PC-9 (cell line): ENCODE measurements around the gene CACNA2D4. TPM values are rescaled to one million over a fixed set of nuclear protein-coding genes. Genes with fewer than 3 reads are reported as not detected.

Experiments used
- BruUV-seq: library from RNA; stranded (reverse); fragments of 400-500 nt; replicated peaks from 2 replicates; lab custom pipeline; 2021; lab: Mats Ljungman, UMichigan
- CTCF ChIA-PET: fragments of 300-600 bp; sonication (Branson Sonifier 250); formaldehyde crosslinking; loops from one replicate; lab custom pipeline; 2022; ENCODE audit warnings: antibody characterized with exemption; lab: Charles Lee
- POLR2A ChIA-PET: fragments of 300-600 bp; sonication (Branson Sonifier 250); formaldehyde crosslinking; loops from one replicate; lab custom pipeline; 2022; ENCODE audit warnings: antibody characterized with exemption; ENCODE audit not compliant: unreplicated experiment; lab: Charles Lee
- DNase-seq, 2 experiments: peaks; one replicate each; pipeline versions ENCODE4 v3.0.0 to v3.0.0-alpha.2; 2015 to 2022; ENCODE audit warnings: mixed read lengths in 1 of 2
- H2AFZ ChIP-seq: fragments of 200-600 bp; sonication (generic); 2 replicates; pipeline ENCODE4 v1.8.1; 2017; ENCODE audit warnings: antibody characterized with exemption
- H3F3A ChIP-seq: fragments of 200-600 bp; sonication (generic); 2 replicates; pipeline ENCODE4 v1.8.1; 2017; ENCODE audit warnings: antibody characterized with exemption, mild to moderate bottlenecking, low read depth; ENCODE audit not compliant: insufficient read depth
- H3K27ac ChIP-seq: fragments of 200-600 bp; sonication (generic); 2 replicates; pipeline ENCODE4 v1.6.1; 2016; ENCODE audit warnings: mixed run types
- H3K27me3 ChIP-seq: fragments of 200-600 bp; sonication (generic); 2 replicates; pipeline ENCODE4 v1.6.1; 2016; ENCODE audit warnings: low read depth, mixed run types; ENCODE audit not compliant: insufficient read depth
- H3K36me3 ChIP-seq: fragments of 200-600 bp; sonication (generic); 2 replicates; pipeline ENCODE4 v1.6.1; 2016; ENCODE audit warnings: low read depth, mixed run types
- H3K4me1 ChIP-seq: fragments of 200-600 bp; sonication (generic); replicated peaks from 2 replicates; pipeline ENCODE4 v1.6.1; 2016; ENCODE audit warnings: mixed run types; ENCODE audit not compliant: insufficient read depth
- H3K4me2 ChIP-seq: fragments of 200-600 bp; sonication (generic); 2 replicates; pipeline ENCODE4 v1.6.1; 2017; ENCODE audit warnings: mixed run types
- H3K4me3 ChIP-seq: fragments of 200-600 bp; sonication (generic); 2 replicates; pipeline ENCODE4 v1.6.1; 2016; ENCODE audit warnings: mixed run types
- H3K79me2 ChIP-seq: fragments of 200-600 bp; sonication (generic); 2 replicates; pipeline ENCODE4 v1.6.1; 2017; ENCODE audit warnings: low read depth, mixed run types
- H3K9me2 ChIP-seq: fragments of 200-600 bp; sonication (generic); 2 replicates; pipeline ENCODE4 v1.8.1; 2017; ENCODE audit warnings: mild to moderate bottlenecking; ENCODE audit not compliant: insufficient read depth
- H3K9me3 ChIP-seq: fragments of 200-600 bp; sonication (generic); 2 replicates; pipeline ENCODE4 v1.8.1; 2016; ENCODE audit warnings: low read depth; ENCODE audit not compliant: insufficient read depth
- H4K20me1 ChIP-seq: fragments of 200-600 bp; sonication (generic); 2 replicates; pipeline ENCODE4 v1.8.1; 2017; ENCODE audit not compliant: insufficient read depth
- CTCF ChIP-seq: fragments of 200-600 bp; sonication (generic); conservative IDR thresholded peaks from 2 replicates; pipeline ENCODE4 v1.6.1; 2017; ENCODE audit warnings: mixed run types, antibody characterized with exemption, mild to moderate bottlenecking, moderate library complexity
- EZH2 ChIP-seq: fragments of 200-600 bp; sonication (generic); IDR thresholded peaks from 2 replicates; pipeline ENCODE4 v1.8.0; 2017; ENCODE audit warnings: antibody characterized with exemption, low read depth
- intact Hi-C: fragments of 100-400 bp; cut with micrococcal nuclease; formaldehyde crosslinking; loops from one replicate; pipeline ENCODE4 v1.10.0; 2022; ENCODE audit not compliant: unreplicated experiment
- total RNA-seq: library from RNA; stranded (reverse); gene quantifications from 2 replicates; pipeline ENCODE4 v1.2.3, GENCODE V29; 2021

Gene CACNA2D4
- total RNA-seq, 1 experiment from 2014 or later = not detected

DNA sequence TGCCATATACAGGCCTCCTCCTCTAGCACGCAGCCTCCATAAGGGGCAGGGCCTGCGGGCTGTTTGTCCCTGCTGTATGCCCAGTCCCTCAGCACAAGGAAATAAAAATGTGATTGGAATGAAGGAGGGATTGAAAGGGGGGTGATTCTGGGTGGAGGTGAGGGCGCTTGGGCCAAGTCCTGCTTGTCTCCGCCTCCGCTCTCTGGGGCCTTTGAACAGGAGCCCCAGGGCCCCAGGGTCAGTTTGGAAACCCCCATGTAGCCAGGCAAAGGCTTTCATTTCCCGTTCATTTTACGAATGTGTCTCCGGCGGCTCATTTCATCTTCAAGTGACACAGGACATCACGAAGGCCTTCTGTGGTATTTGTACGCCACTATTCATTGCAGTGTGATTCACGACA is 4.5 kb upstream of the CACNA2D4 start:
- ChIA-PET CTCF (no interaction called here), POLR2A (no interaction called here)
- no TSS peak for BruUV-seq

GRCh38 chr12:1922075-1922709 is 3.7 kb upstream of the CACNA2D4 start:
- Histone ChIP-seq H3K27ac (no peak overlapping the region), H3K79me2 (no peaks in the 10 kb centered on the region), H4K20me1 (no peaks in the 10 kb centered on the region), H3F3A (no peaks in the 10 kb centered on the region), H3K27me3 (peaks cover 90% of the 10 kb centered on the region), H3K4me1 (no peaks in the 10 kb centered on the region), H3K9me3 (no peaks in the 10 kb centered on the region), H3K4me2 (no peak overlapping the region), H3K4me3 (no peak overlapping the region), H3K36me3 (no peaks in the 10 kb centered on the region), H2AFZ (no peak overlapping the region), H3K9me2 (no peaks in the 10 kb centered on the region)
- TF ChIP-seq EZH2 (no peak), CTCF (no peak)
- DNase-seq = no peak
- no TSS peak for BruUV-seq
- intact Hi-C loops = no loop called here
- CTCF ChIA-PET = no interaction called here
- POLR2A ChIA-PET = no interaction called here

More for the DNA sequence above, 4.5 kb upstream of the CACNA2D4 start:
- H3K36me3 ChIP-seq = no peaks in the 10 kb centered on the region
- no peaks in the 10 kb centered on the region for H3K79me2 ChIP-seq
- H3K9me2 ChIP-seq = no peaks in the 10 kb centered on the region
- TF ChIP-seq CTCF (no peak), EZH2 (no peak)
- H3K4me3 ChIP-seq = no peak overlapping the region
- H3K4me1 ChIP-seq = no peaks in the 10 kb centered on the region
- intact Hi-C loops = no loop called here
- DNase-seq = no peak
- no peaks in the 10 kb centered on the region for H4K20me1 ChIP-seq
- H3K27me3 ChIP-seq = peaks cover 90% of the 10 kb centered on the region
- no peak overlapping the region for H3K27ac ChIP-seq
- no peaks in the 10 kb centered on the region for H3K9me3 ChIP-seq
- H2AFZ ChIP-seq = no peak overlapping the region
- no peaks in the 10 kb centered on the region for H3F3A ChIP-seq
- H3K4me2 ChIP-seq = no peak overlapping the region

DNA sequence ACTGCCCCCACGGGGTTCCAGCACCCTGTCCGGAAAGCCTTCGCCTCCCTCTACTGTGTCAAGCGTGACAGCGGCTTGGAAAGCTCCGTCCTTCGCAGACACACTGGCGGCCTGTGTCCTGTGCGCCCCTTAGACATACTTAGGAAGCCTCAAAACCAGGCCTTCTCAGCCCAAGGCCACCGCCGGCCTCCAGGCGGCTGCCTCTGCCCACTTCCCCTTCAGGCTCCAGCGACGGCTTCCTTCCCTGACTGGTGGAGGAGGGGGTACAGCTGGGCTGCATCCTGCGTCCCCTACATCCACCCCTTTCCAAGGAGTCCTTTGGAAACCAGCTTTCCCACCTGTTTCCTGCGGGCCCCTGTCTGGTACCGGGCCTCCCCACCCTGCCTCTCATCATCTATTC is 2.5 kb upstream of the CACNA2D4 start:
- CTCF ChIA-PET = no interaction called here

More for the DNA sequence above, 2.5 kb upstream of the CACNA2D4 start:
- Histone ChIP-seq H2AFZ (no peak overlapping the region), H3K27ac (no peak overlapping the region), H3K4me2 (no peak overlapping the region), H3F3A (no peaks in the 10 kb centered on the region), H3K9me3 (no peaks in the 10 kb centered on the region), H3K4me1 (no peaks in the 10 kb centered on the region), H4K20me1 (no peaks in the 10 kb centered on the region), H3K79me2 (no peaks in the 10 kb centered on the region), H3K4me3 (no peak overlapping the region), H3K27me3 (peaks cover 90% of the 10 kb centered on the region), H3K36me3 (no peaks in the 10 kb centered on the region), H3K9me2 (no peaks in the 10 kb centered on the region)
- intact Hi-C loops = no loop called here
- BruUV-seq = no TSS peak
- DNase-seq = no peak
- TF ChIP-seq EZH2 (no peak), CTCF (no peak)
- POLR2A ChIA-PET = no interaction called here
